PC-3 (cell line): ENCODE results near the gene SLMAP. TPM values are rescaled to one million over a fixed set of nuclear protein-coding genes. Genes with fewer than 3 reads are reported as not detected.
"Not testable (repeated sequence)": the region's sequence is repeated elsewhere in the genome, so short reads cannot be mapped to it uniquely, and the experiment has no call there.

ENCODE experiments used
- ATAC-seq: fragments of 200-7000 bp; cut with Tn5 transposase; 2 replicates; pipeline ENCODE4 v1.9.1; 2020; ENCODE audit warnings: mild to moderate bottlenecking, moderate library complexity
- BruUV-seq: library from RNA; stranded (reverse); fragments of 400-500 nt; replicated peaks from 2 replicates; lab custom pipeline; 2021; lab: Mats Ljungman, UMichigan
- CTCF ChIA-PET: fragments of 300-600 bp; sonication (Branson Sonifier 250); formaldehyde crosslinking; loops from one replicate; lab custom pipeline; 2022; ENCODE audit warnings: antibody characterized with exemption; lab: Charles Lee
- POLR2A ChIA-PET: fragments of 300-600 bp; sonication (Branson Sonifier 250); formaldehyde crosslinking; loops from one replicate; lab custom pipeline; 2022; ENCODE audit warnings: antibody characterized with exemption; ENCODE audit not compliant: unreplicated experiment; lab: Charles Lee
- DNase-seq: peaks from one replicate; pipeline ENCODE4 v3.0.0-alpha.2; 2015
- H2AFZ ChIP-seq: fragments of 300-600 bp; sonication (generic); 2 replicates; pipeline ENCODE4 v1.6.0; 2016; ENCODE audit warnings: antibody characterized with exemption, low read length
- H3F3A ChIP-seq: fragments of 300-600 bp; sonication (generic); one replicate; pipeline ENCODE4 v1.6.0; 2017; ENCODE audit warnings: antibody characterized with exemption, low read length, control low read depth, mild to moderate bottlenecking; ENCODE audit not compliant: unreplicated experiment
- H3K27ac ChIP-seq: fragments of 300-600 bp; sonication (generic); 2 replicates; pipeline ENCODE4 v1.5.1; 2016; ENCODE audit warnings: mild to moderate bottlenecking, low read length
- H3K27me3 ChIP-seq: fragments of 300-600 bp; sonication (generic); 2 replicates; pipeline ENCODE4 v1.6.1; 2016; ENCODE audit warnings: low read length, mixed read lengths
- H3K36me3 ChIP-seq: fragments of 300-600 bp; sonication (generic); 2 replicates; pipeline ENCODE4 v1.6.1; 2016; ENCODE audit warnings: low read depth, mixed run types, low read length, mixed read lengths
- H3K4me1 ChIP-seq: fragments of 300-600 bp; sonication (generic); 2 replicates; pipeline ENCODE4 v1.5.1; 2016; ENCODE audit warnings: low read length; ENCODE audit not compliant: insufficient read depth
- H3K4me2 ChIP-seq: fragments of 300-600 bp; sonication (generic); 2 replicates; pipeline ENCODE4 v1.6.0; 2016; ENCODE audit warnings: low read length
- H3K4me3 ChIP-seq: fragments of 300-600 bp; sonication (generic); 2 replicates; pipeline ENCODE4 v1.5.1; 2016; ENCODE audit warnings: mild to moderate bottlenecking, low read length, mixed read lengths
- H3K79me2 ChIP-seq: fragments of 300-600 bp; sonication (generic); 2 replicates; pipeline ENCODE4 v1.6.1; 2017; ENCODE audit warnings: low read length, mixed read lengths
- H3K9ac ChIP-seq: fragments of 300-600 bp; sonication (generic); 2 replicates; pipeline ENCODE4 v1.6.0; 2016; ENCODE audit warnings: mild to moderate bottlenecking, low read length
- H3K9me2 ChIP-seq: fragments of 300-600 bp; sonication (generic); replicated peaks from 2 replicates; pipeline ENCODE4 v1.6.1; 2016; ENCODE audit warnings: mixed run types, low read length, mixed read lengths
- H3K9me3 ChIP-seq: fragments of 300-600 bp; sonication (generic); 2 replicates; pipeline ENCODE4 v1.6.1; 2016; ENCODE audit warnings: low read length, mixed read lengths
- H4K20me1 ChIP-seq: fragments of 300-600 bp; sonication (generic); 2 replicates; pipeline ENCODE4 v1.6.1; 2016; ENCODE audit warnings: low read length, mixed read lengths
- EZH2 ChIP-seq: fragments of 300-600 bp; sonication (generic); IDR thresholded peaks from one replicate; pipeline ENCODE4 v1.6.1; 2017; ENCODE audit warnings: antibody characterized with exemption, mild to moderate bottlenecking, low read length; ENCODE audit not compliant: unreplicated experiment
- EZH2phosphoT487 ChIP-seq: fragments of 300-600 bp; sonication (generic); IDR thresholded peaks from 2 replicates; pipeline ENCODE4 v1.6.1; 2018; ENCODE audit warnings: mild to moderate bottlenecking, antibody characterized with exemption, low read length, borderline replicate concordance
- intact Hi-C: fragments of 100-400 bp; cut with micrococcal nuclease; formaldehyde crosslinking; loops from 2 replicates; pipeline ENCODE4 v1.9.0; 2023
- total RNA-seq: library from RNA; depleted of rRNA; stranded (reverse); fragments of >200 nt; gene quantifications from 2 replicates; pipeline ENCODE4 v1.2.3, GENCODE V29; 2014
- TF ChIP-seq, protein P1 (sequence below): fragments of 300-600 bp; sonication (generic); conservative IDR thresholded peaks from 2 replicates; pipeline ENCODE4 v1.5.1; 2017; ENCODE audit warnings: antibody characterized with exemption, low read depth, mild to moderate bottlenecking, low read length

SLMAP gene
- total RNA-seq, 1 experiment from 2014 or later = 60.0 TPM

DNA sequence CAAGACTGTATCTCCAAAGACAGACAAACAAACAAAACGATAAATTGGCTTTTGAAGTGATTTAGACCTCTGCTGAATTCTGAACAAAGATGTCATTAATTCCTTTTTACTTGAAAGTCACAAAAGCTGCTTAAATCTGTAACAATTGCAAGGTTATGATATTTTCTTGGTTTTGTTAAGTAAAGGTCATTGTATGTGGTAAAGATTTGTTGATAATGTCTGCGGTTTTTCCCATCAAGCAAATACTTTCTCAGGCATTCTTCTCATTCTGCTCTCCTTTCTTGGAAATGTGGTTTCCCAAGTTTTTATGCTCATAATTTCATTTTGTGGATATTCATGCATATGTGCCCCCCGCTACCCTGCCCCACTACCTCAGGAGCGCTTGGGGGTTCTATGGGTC, 116.5 kb downstream of the SLMAP start:
- H3K27ac ChIP-seq = no peak overlapping the region
- H3K4me1 ChIP-seq = no peaks in the 10 kb centered on the region
- ChIA-PET CTCF (no interaction called here), POLR2A (no interaction called here)
- peaks cover 14% of the 10 kb centered on the region; the same call in 1 of the 2 replicates for H3K36me3 ChIP-seq
- no peak overlapping the region for H3K4me2 ChIP-seq
- intact Hi-C loops = no loop called here
- no peak for ATAC-seq
- no peak overlapping the region for H3K4me3 ChIP-seq
- no peak for DNase-seq
- H3K9me3 ChIP-seq = no peaks in the 10 kb centered on the region
- H4K20me1 ChIP-seq = 0 out of 2 replicates have a peak, but pooled peaks cover 3% of the 10 kb centered on the region
- H3F3A ChIP-seq = no peaks in the 10 kb centered on the region
- H3K79me2 ChIP-seq = no peaks in the 10 kb centered on the region
- no peak overlapping the region for H3K9ac ChIP-seq
- TF ChIP-seq, protein P1, sequence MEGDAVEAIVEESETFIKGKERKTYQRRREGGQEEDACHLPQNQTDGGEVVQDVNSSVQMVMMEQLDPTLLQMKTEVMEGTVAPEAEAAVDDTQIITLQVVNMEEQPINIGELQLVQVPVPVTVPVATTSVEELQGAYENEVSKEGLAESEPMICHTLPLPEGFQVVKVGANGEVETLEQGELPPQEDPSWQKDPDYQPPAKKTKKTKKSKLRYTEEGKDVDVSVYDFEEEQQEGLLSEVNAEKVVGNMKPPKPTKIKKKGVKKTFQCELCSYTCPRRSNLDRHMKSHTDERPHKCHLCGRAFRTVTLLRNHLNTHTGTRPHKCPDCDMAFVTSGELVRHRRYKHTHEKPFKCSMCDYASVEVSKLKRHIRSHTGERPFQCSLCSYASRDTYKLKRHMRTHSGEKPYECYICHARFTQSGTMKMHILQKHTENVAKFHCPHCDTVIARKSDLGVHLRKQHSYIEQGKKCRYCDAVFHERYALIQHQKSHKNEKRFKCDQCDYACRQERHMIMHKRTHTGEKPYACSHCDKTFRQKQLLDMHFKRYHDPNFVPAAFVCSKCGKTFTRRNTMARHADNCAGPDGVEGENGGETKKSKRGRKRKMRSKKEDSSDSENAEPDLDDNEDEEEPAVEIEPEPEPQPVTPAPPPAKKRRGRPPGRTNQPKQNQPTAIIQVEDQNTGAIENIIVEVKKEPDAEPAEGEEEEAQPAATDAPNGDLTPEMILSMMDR = no peak
- TF ChIP-seq EZH2 = no peak
- TF ChIP-seq EZH2phosphoT487 = no peak
- H3K27me3 ChIP-seq = no peaks in the 10 kb centered on the region
- no TSS peak for BruUV-seq
- no peaks in the 10 kb centered on the region for H3K9me2 ChIP-seq
- no peak overlapping the region for H2AFZ ChIP-seq

DNA sequence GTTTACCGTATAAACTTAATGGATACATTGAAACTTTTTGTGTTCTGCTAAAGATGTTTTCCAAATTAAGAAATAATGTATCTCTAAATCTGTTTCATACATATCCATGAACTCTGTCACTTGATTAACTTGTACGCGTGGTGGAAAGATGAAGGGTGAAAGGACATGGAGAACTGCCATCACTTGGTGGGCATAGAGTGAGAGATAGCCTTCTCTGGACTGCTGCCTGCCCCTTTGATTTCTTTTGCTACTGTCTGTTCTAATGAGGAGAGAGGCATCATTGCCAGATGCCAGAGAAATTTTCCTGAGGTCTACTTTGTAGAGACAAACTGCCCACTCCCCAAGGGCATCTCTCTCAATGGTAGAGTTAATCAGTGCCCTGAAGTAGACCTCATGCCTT, 120.5 kb downstream of the SLMAP start:
- peaks cover 5% of the 10 kb centered on the region; the same call in 1 of the 2 replicates for H3K36me3 ChIP-seq
- intact Hi-C loops = no loop called here
- H3K9me3 ChIP-seq = no peaks in the 10 kb centered on the region
- no peak overlapping the region for H2AFZ ChIP-seq
- DNase-seq (no peak), ATAC-seq (no peak)
- CTCF ChIA-PET = no interaction called here
- H3K79me2 ChIP-seq = no peaks in the 10 kb centered on the region
- H3K9ac ChIP-seq = no peak overlapping the region
- H3F3A ChIP-seq = no peaks in the 10 kb centered on the region
- TF ChIP-seq, protein P1 = no peak
- no peak for TF ChIP-seq EZH2
- TF ChIP-seq EZH2phosphoT487 = no peak
- POLR2A ChIA-PET = interaction anchor here (0.6 kb wide), 1 partner anchor 28 kb away, joined by 3 read pairs; no protein-coding TSS in a partner anchor
- H4K20me1 ChIP-seq = no peaks in the 10 kb centered on the region
- no TSS peak for BruUV-seq
- H3K9me2 ChIP-seq = no peaks in the 10 kb centered on the region
- no peaks in the 10 kb centered on the region for H3K4me1 ChIP-seq
- no peak overlapping the region for H3K27ac ChIP-seq
- no peak overlapping the region for H3K4me3 ChIP-seq
- no peaks in the 10 kb centered on the region for H3K27me3 ChIP-seq
- H3K4me2 ChIP-seq = no peak overlapping the region

DNA sequence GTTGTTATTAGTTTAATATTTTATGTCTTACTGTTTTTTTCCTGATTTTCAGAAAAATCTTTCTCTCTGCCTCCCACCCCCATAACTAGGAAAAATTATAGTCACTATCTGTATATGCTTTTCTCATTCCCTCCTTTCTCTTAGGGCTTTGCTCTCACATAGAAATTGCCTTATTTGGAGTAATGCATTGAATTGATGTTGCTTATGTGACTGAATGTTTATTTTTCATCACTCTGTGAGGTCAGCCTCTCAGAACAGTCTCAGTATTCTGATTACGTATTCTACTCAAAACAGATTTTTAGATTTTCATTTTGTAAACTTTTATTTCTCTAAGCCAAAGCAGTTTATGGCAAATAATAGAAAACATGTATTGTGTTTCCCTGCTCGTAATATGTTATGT, 121.0 kb downstream of the SLMAP start:
- H3K27me3 ChIP-seq = no peaks in the 10 kb centered on the region
- no peak overlapping the region for H3K4me2 ChIP-seq
- intact Hi-C loops = no loop called here
- no TSS peak for BruUV-seq
- no peaks in the 10 kb centered on the region for H3F3A ChIP-seq
- ATAC-seq = no peak
- no peaks in the 10 kb centered on the region for H3K9me3 ChIP-seq
- CTCF ChIA-PET = no interaction called here
- H3K79me2 ChIP-seq = no peaks in the 10 kb centered on the region
- no peak overlapping the region for H3K4me3 ChIP-seq
- no peak for DNase-seq
- H3K36me3 ChIP-seq = peaks cover 4% of the 10 kb centered on the region; the same call in 1 of the 2 replicates
- H3K9me2 ChIP-seq = no peaks in the 10 kb centered on the region
- H4K20me1 ChIP-seq = no peaks in the 10 kb centered on the region
- POLR2A ChIA-PET = no interaction called here
- no peak overlapping the region for H2AFZ ChIP-seq
- no peaks in the 10 kb centered on the region for H3K4me1 ChIP-seq
- no peak overlapping the region for H3K9ac ChIP-seq
- TF ChIP-seq EZH2phosphoT487 (no peak), EZH2 (no peak)
- TF ChIP-seq, protein P1 = no peak
- H3K27ac ChIP-seq = no peak overlapping the region

DNA sequence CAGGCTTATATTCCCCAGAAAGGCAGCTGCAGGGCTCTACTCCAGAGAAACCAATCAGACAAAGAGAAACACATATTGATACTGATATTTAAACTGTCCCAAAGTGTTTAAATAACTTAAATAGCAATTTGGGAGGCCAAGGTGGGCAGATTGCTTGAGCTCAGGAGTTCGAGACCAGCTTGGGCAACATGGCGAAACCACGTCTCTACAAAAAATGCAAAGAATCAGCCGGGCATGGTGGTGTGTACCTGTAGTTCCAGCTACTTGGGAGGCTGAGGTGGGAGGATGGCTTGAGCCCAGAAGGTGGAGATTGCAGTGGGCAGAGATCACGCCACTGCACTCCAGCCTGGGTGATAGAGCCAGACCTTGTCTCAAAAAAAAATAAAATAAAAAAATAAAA, 128.3 kb downstream of the SLMAP start:
- H3K4me3 ChIP-seq, H3K36me3 ChIP-seq, H3K9ac ChIP-seq, H4K20me1 ChIP-seq, H3K27me3 ChIP-seq, H3K9me3 ChIP-seq, H3K79me2 ChIP-seq, intact Hi-C loops, CTCF ChIA-PET, ATAC-seq, H3K4me2 ChIP-seq, H3K4me1 ChIP-seq, H2AFZ ChIP-seq, POLR2A ChIA-PET, H3K27ac ChIP-seq, H3K9me2 ChIP-seq, BruUV-seq, DNase-seq: not testable (repeated sequence)
- peaks cover 10% of the 10 kb centered on the region for H3F3A ChIP-seq
